ENCODE results near the gene MBNL3.

Gene MBNL3

DNA sequence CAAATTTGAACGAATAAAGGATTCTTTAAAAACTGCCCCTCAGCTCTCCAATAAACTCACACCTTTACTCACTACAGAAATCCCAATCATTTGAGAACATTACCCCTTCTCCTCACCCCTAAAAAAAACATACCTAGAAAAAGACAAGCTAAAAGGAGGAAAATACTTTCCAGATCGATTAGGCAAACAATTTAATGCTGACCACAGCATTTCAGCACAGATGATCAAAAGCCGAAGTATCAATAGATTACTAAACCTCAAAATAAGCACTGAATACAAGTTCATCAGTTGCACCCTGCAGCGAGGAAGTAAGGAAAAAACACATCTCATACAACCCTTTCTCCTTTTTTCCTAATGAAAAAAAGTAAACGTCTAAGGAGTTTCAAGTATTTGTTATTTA, 65.5 kb downstream of the MBNL3 start:
- DNase-seq, result no peak
- TF ChIP-seq, protein P1, sequence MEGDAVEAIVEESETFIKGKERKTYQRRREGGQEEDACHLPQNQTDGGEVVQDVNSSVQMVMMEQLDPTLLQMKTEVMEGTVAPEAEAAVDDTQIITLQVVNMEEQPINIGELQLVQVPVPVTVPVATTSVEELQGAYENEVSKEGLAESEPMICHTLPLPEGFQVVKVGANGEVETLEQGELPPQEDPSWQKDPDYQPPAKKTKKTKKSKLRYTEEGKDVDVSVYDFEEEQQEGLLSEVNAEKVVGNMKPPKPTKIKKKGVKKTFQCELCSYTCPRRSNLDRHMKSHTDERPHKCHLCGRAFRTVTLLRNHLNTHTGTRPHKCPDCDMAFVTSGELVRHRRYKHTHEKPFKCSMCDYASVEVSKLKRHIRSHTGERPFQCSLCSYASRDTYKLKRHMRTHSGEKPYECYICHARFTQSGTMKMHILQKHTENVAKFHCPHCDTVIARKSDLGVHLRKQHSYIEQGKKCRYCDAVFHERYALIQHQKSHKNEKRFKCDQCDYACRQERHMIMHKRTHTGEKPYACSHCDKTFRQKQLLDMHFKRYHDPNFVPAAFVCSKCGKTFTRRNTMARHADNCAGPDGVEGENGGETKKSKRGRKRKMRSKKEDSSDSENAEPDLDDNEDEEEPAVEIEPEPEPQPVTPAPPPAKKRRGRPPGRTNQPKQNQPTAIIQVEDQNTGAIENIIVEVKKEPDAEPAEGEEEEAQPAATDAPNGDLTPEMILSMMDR (IDR thresholded peaks at IDR 0.05; ENCODE audit: low read depth, low read length), result no peak
- Histone ChIP-seq H3K36me3 (no peaks in the 10 kb centered on the region), H3K4me3 (ENCODE audit: low read depth, low read length) (no peak overlapping the region), H3K27me3 (no peaks in the 10 kb centered on the region), H3K4me1 (no peaks in the 10 kb centered on the region), H3K9me3 (no peaks in the 10 kb centered on the region)

DNA sequence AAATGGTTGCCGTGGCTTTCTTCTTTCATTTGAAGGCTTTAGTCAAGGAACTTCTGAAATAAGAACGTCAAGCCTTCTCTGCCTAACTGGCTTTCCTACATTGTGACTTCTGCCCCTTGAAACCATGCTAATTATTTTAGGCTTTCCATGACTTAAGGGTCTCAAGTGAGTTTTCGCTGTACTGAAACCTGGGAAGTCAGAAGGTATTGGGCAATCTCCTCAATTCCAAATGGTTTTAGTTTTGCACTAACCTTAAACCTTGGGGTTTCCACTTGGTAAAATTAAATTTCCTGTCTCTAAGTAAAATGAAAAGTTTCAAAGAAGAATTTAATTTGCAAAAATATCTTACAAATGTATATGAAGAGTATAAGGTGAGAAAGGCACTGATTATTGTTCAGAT, 73.8 kb downstream of the MBNL3 start:
- Histone ChIP-seq H3K4me3 (ENCODE audit: low read depth, low read length) (no peak overlapping the region), H3K36me3 (no peaks in the 10 kb centered on the region), H3K9me3 (no peaks in the 10 kb centered on the region), H3K27me3 (no peaks in the 10 kb centered on the region), H3K4me1 (no peaks in the 10 kb centered on the region)
- TF ChIP-seq, protein P1 (IDR thresholded peaks at IDR 0.05; ENCODE audit: low read depth, low read length), result no peak
- DNase-seq, result no peak

DNA sequence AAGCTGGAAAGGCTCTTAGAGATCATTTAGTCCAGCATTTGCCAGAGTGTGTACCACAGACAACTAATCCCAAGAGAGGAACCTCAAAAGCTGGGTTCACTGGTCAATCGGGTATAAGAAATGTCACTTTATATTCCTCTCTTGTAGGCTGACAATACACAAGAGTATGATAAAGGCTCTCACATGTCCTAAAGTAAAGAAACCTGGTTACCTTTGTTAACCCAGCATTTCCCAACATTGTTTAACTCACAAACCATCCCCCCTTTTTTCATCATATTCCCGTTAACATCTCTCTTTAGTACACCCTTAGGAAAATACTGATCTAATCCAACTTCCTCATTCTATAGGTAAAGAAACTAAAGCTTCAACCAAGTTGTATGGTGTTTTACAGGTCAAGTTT, 74.4 kb downstream of the MBNL3 start:
- TF ChIP-seq, protein P1 (IDR thresholded peaks at IDR 0.05; ENCODE audit: low read depth, low read length), result no peak
- Histone ChIP-seq H3K4me3 (ENCODE audit: low read depth, low read length) (no peak overlapping the region), H3K27me3 (no peaks in the 10 kb centered on the region), H3K9me3 (no peaks in the 10 kb centered on the region), H3K4me1 (no peaks in the 10 kb centered on the region), H3K36me3 (no peaks in the 10 kb centered on the region)
- no peak for DNase-seq

DNA sequence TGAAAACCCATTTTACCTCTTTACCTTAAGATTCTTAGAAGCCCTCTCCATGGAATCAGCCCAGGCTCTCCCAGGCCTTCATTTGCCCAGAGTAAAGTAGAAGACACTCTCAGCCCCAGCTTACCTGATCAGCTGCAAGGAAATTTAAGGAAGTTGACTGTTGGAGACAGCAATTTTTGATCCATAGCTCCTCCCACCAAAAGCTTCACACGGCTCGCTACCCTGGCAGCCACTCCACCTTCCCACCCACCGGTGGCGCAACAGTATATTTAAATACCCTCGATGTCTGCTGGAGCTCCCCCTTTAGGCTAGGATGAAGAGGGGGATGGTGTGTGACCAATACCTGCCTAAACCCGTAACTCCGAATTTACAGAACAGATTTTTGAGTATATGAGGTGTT, 75.4 kb downstream of the MBNL3 start:
- Histone ChIP-seq H3K27me3 (no peaks in the 10 kb centered on the region), H3K36me3 (no peaks in the 10 kb centered on the region), H3K4me3 (ENCODE audit: low read depth, low read length) (no peak overlapping the region), H3K9me3 (no peaks in the 10 kb centered on the region), H3K4me1 (no peaks in the 10 kb centered on the region)
- DNase-seq, result no peak
- TF ChIP-seq, protein P1 (IDR thresholded peaks at IDR 0.05; ENCODE audit: low read depth, low read length), result no peak

GRCh38 chrX:132412208-132412607, 76.6 kb downstream of the MBNL3 start:
- no peaks in the 10 kb centered on the region for H3K27me3 ChIP-seq
- TF ChIP-seq, protein P1 (IDR thresholded peaks at IDR 0.05; ENCODE audit: low read depth, low read length), result no peak
- no peaks in the 10 kb centered on the region for H3K9me3 ChIP-seq
- no peaks in the 10 kb centered on the region for H3K4me1 ChIP-seq
- DNase-seq, result no peak
- H3K36me3 ChIP-seq, result no peaks in the 10 kb centered on the region
- H3K4me3 ChIP-seq (ENCODE audit: low read depth, low read length), result no peak overlapping the region

GRCh38 chrX:132411310-132411977, 77.4 kb downstream of the MBNL3 start:
- Histone ChIP-seq H3K4me1 (no peaks in the 10 kb centered on the region), H3K4me3 (ENCODE audit: low read depth, low read length) (no peak overlapping the region), H3K36me3 (no peaks in the 10 kb centered on the region), H3K9me3 (no peaks in the 10 kb centered on the region), H3K27me3 (no peaks in the 10 kb centered on the region)
- TF ChIP-seq, protein P1 (IDR thresholded peaks at IDR 0.05; ENCODE audit: low read depth, low read length), result no peak
- no peak for DNase-seq
